Islet precursor cell (in vitro differentiated cells): ENCODE results near the gene LRP1-AS.

Experiments used
- DNase-seq: peaks from one replicate; pipeline ENCODE4 v3.0.0-alpha.2; 2018

The LRP1-AS gene

DNA sequence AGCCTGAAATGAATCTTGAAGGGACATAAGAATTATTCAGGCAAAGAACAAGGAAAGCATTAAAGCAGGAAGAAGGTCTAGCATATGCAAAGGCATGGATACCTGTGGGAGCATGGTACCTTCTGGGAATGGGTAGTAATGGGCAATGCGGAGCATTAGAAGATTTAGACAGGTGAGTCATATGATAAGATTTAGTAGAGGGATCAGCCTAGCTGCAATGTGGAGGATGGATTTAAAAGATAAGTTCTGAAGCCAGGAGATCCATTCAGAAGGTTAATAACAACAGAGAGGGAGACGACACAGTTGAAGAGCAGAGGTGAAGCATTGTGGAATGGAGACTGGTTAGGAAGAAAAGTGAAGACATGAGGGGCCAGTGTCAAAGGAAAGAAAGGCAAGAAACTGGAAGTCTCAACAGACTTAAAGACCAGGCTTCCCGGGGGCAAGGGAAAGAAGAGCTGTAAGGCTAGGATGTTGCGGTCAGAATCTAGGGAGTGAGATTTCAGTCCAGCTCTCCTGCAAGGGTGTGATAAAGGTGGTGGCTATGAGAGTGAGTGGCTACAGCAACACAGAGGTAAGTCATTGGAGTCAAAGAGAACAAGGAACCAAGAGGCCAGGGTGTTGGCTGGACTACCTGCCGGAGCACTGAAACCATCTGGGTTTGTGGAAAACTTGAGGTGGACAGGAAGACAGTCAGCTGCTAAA lies 30.7 kb downstream of the LRP1-AS start:
- peak; percentile 50 for DNase-seq

DNA sequence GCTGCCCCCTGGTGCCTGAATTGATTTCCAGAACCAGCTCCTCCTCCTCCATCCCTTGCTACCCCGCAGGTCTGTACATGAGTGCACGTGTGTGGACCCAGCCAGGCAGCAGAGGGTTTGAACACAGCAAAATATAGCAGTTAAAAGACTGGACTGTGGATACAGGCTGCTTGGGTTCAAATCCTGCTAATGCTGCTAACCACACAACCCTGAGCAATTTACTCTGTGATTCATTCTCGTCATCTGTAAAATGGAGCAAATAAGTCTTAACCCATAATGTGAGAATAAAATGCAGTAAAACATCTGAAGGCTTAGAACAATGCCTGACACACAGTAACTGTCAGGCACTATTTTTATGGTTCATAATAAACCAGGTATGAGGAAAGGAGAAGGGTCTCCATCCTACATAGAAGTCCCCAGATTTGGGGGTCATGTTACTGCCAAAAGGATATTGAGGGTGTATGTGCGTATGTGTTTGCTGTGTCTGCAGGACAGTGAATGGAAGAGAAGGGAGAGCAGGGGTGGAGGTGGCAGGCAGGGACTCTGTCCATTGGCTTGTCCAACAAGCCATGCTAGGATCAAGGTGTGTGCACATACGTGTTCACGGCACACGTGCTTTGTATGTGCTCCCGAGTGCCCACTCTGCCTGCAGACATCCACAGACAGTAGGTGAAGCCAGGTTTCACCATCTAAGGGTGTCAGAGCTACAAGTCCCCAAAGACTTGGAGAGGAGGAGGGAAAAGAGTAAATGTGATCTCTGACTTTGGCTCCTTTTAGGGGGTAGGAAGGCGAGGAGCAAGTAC lies 34.7 kb downstream of the LRP1-AS start:
- DNase-seq: no peak

DNA sequence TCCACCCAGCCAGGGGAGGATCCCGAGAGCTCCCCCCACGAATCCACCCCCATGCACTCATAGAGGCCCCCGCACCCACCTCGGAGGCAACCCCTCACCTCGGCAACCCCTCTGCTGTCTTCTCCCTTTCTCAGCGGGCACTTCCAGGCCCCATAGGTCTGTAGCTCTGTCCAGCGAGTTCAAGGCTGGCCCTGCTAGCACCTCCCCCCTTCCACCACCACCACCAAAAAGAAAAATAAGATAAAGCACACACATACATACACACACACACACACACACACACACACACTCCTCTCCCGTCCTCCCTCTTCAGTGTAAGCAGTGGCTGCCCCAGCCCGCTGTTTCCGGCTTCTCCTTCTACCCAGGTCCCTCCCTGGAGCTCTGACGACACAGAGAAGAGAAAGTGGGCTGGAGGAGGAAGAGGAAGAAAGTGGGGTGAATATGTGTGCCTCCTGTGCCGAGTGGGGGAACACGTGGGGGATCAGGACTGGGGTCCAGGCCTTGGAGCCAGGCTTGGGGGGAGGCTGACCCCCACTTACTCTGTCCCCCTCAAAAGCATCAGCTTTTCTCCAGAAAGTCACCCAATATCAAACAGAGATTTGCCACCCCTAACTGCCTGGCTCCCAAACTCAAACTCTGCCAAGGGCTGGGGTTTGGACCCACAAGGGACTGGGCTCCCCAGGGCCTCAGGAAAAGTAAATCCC lies 36.2 kb downstream of the LRP1-AS start, which contains the start of gene STAT6:
Gene STAT6 (minus strand): TSS at position 332 of the 704 bp plus-strand sequence. CDS start 3,084 bp downstream, outside the sequence.
- peak; percentile 90 for DNase-seq

DNA sequence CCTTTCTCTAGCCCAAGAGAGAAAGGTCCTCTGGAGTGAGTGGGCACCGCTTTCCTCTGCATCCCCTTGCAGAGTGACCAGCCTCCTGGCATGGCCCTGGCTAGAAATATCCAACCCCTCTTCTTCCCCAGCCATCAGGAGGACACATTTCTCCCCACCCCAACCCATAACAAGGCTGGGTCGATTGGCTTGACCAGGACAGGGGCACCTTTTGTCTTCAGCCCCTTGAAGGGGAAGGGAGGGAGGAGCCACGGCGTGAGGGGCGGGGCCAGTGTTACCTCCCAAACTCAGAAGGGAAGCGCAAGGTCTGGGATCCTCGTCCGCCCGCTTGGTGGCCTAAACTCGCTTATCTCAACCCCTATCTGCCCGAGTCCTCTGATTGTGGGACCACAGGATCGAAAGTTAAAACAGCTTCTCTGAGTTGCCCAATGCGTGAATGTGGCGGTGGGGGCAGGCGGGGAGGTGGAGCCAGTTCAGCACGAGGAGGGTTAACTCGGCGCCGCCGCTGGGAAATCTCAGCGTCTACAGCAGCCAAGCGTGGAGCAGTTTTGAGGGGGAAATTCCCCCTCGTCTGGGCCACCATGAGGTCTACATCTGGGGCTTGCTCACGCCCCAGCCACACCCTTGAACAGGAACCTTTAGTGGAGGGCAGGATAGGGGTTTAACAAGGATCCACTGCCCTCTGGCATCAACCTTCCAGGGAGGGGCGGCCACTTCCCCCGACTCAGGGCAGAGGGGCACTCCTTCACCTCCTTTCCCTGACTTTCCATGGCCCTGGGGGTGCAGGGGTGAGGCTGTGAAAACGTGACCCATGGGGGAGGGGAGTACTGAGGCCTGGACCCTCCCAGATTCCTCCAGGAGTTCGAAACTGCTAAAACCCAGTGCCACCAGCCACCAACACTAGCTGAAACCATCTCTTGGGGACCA lies 37.1 kb downstream of the LRP1-AS start:
- peak; percentile 92 for DNase-seq

DNA sequence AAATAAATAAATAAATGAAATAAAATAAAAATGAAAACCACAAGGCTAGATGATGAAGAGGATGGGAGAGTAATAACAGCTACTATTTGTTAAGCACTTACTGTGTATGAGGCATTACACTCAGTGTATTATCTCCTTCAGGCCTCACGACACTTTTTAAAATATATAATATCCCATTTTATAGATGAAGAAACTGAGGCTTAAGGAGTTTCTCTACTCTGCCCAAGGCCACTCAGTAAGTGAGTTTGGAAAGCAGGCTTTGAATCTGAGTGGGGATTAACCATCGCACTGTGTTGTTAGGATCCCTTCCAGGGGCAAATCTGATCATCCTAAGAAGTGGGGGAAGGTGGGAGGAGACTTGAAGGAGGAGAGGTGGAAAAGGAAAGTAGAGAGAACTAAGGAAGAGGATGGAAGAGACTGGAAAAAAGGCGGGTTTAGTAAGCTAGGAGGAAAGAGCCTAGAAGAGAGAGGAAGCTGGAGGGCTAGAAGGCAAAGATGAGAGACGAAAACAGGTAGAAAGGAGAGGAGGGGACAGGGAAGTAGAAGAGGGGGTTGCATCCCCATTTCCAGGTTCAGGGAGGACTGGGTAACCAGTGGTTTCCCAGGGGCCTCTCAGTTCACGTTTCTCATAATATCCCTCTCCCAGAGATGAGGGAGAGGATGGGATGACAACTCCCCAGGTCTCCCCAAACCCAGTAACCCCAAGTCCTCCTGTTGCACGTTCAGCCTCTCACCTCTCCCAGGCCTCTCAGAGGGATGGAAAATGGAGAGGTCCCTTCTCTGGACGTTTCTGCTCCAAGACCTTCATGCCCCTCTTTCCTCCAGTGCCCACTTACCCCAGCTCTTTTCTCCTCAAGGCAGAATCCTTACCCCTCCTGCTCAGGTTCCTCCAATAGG lies 38.0 kb downstream of the LRP1-AS start:
- no peak for DNase-seq

DNA sequence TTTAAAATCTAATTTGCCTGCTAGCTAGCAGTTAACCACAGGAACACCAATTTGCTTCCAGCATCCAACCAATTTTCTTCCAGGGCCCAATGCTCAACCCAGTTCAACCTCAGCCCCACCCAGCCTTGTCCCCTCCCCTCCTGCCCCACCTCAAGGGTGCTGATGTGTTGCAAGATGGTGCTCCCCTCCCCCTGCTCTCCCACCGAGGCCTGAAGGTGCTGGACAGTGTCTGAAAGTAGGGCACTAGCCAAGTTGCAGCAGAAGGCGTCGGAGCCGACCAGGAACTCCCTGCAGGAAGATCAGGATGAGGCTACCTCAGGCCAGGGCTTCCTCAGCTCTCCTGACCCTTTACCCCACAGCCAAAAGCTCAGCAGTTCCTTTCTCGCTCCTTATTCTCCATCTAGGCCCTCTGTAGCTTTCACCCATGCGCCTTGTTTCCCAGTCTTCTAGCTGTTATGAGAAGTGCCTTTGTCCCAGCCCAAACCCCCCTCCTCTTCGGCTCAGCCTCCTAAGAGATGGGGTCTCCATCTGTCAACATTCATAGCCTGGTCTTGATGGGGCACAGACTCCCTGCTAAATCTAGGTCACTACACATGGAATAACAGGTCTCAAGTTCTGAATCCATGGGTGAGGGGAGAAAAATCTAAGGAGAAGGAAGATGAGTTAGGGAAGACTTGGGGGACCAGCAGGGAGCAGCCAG lies 39.8 kb downstream of the LRP1-AS start:
- DNase-seq: peak; percentile 54

DNA sequence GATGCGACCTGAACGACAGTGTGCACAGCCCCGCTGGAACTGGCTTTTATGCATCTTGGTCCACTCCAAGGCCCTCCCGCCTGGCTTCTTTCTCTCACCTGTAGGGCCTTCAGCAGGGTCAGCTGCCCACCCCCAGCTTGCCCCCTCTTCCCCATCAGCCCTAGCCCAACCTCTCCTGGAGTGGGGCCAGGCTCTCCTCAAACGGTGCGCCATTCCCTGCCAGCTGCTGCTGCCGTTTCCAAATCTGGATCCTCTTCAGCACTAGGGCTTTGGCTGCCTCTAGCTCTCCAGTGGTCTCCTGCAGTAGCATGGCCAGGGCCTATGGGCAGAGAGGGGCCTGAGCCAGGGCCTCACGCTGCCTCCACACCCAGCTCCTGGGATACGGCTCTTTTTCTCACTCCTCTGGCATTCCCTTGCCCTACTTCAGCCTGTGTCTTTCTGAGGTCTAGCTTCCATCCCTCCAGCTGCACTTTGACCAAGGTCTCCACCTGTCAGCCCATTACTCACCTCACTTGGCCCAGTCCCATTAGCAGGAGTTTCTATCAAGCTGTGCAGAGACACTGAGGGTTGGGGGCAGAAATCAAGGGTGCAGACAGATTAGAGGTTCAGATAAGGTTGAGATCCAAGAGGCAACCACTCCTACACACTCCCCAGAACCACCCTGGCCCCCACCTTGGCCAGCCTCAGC lies 41.3 kb downstream of the LRP1-AS start:
- no peak for DNase-seq

DNA sequence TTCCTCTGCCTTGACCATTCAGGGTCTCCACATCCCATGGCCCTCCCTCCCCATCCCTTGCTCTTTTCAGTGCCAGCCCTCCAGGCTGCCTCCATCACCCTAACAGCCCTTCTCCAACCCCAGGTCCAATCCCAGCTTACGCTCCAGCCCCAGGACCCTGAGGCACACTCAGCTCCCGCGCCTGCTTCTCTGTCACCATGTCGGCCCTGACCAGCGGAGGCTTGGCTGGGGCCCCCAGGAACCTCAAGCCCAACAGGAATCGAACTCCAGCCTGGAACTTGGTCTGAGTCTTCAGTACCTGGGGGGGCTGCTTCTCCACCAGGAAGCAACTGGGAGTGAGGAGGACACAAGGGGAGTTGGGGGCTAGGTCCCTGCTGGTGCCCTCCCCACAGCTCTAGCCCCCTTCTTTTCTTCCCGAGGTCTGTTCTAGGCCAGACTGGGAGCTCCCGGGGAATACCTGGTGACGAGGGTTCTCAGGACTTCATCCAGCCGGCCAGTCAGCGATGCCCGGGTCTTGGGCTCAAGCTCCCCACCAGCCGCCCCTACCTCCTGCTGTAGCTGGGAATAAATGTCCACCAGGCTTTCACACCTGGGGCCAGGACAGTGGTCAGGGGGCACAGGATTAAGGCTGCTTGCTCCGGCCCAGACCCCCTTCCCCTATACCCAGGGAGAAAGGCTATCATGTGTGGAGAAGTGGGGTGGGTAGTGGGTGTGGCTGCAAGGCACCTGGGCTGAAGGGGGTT lies 42.2 kb downstream of the LRP1-AS start:
- DNase-seq: no peak

DNA sequence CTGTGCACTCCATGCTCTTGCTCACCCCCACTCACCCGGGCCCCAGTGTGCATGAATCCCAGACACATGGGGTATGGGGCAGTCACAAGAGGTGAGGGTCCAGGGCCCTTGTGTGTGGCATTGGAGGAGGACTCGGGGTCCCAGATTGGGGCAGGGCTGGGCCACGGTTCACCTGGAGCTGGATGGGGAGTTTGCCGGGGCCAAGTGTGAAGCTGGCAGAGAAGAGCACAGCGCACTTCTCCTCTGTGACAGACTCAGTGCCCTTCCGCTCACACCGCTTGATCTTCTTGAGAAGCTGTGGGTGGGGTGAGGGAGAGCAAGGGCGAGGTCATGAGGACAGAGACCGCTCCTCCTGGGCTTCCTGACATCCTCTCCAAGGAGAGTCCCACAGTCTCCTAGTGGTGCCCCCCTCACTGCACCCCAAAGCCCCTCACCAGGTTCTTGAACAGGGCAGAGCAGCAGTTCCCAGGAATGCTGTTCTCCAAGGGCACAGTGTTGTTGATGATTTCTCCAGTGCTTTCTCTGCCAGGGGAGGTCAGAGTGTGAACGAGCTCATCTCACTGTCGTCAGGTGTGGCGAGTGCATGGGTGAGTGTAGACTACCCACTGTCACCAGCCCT lies 43.0 kb downstream of the LRP1-AS start:
- no peak for DNase-seq

DNA sequence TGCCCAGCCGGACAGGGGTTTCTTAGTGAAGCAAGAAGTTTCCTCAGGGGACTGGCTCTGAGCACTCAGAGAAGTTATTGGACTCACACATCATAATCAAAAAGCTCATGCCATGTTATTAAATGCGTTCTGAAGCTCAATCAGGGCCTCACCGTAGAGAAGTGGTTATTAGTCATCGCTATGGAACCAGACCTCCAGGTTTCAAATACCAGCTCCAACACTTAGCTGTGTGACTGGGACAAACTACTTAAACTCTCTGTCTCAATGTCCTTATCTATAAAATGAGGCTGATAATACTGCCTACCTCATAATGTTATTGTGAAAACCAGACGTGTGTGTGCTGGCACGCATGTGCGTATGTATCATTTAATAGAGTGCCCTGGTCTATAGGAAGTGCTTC lies 43.6 kb downstream of the LRP1-AS start:
- DNase-seq: no peak

DNA sequence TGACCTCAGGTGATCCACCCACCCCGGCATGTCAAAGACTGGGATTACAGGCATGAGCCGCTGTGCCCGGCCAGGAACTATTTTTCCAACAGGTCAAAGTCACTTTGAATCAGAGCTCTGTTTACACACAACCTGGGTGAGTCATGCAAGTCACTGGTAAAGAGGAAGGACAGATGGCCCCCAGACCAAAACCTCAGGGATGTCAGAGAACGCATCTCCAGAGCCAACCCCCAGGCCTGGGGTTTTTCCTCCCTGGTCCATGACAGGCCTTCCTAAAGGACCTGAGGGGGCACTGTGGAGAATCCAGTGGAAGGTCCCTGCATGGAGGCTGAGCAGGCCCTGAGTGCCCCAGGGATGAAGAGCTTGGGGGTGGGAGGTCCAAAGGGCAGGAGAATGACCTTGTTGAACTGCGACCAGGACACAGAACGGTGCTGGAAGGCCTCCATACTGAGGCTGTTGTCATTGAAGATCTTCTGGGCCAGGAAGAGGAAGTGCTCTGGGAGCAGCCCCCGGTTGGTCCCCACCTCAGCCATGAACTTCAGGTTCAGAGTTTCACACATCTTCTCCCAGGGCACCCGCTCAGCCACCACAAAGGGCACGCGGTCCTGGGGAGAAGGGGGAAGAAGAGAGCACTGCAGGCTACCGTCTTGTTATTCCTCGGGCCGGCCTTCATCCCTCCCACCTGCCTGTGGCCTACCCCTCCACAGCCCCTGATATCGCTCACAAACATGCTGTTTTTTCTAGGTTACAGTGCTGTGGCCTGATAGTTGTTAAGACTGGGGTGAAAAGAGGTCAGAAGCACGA lies 45.3 kb downstream of the LRP1-AS start:
- peak; percentile 86 for DNase-seq

DNA sequence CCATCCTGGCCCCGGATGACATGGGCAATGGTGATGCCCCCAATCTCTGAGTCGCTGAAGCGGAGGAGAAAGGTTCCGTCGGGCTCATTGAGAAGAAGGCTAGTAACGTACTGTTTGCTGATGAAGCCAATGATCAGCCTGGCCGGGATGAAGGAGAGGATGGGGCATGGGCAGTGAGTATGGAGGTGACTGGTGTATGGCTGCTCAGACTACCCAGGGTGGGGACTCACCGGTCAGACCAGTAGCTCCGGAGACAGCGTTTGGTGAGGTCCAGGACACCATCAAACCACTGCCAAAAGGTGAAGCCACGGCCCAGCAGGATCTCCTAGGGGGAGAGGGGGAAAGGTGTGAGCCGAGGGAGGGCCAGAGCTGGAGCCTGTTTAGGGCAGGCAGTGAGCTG lies 47.7 kb downstream of the LRP1-AS start:
- no peak for DNase-seq

DNA sequence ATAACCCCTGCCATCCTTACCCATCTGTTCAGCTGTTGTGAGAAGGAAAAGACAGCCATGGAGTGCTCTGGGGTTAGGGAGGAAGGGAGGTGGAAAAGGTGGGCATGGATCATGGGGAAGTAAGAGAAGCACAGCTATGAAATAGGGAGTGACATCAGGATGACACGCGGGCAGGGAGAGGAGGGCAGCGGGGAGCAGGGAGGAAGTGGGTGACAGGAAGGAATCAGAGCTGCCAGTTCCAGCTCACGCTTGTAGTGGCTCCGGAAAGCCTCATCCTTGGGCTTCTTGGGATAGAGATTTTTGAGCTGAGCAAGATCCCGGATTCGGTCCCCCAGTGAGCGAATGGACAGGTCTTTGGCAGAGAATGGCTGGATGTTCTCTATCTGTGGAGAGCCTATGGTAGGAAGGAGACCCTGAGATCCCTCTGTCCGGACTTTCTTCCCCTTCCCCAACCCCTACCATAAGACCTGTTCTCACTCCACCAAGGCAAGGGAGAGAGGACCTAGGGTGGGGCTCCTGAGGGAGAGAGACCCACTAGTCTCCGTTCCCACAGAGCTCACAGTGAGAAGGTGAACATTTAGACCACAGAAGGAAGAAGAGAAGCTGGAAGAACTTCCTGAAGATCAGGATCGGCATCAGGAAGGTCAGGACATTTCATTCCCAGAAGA lies 48.2 kb downstream of the LRP1-AS start:
- no peak for DNase-seq

DNA sequence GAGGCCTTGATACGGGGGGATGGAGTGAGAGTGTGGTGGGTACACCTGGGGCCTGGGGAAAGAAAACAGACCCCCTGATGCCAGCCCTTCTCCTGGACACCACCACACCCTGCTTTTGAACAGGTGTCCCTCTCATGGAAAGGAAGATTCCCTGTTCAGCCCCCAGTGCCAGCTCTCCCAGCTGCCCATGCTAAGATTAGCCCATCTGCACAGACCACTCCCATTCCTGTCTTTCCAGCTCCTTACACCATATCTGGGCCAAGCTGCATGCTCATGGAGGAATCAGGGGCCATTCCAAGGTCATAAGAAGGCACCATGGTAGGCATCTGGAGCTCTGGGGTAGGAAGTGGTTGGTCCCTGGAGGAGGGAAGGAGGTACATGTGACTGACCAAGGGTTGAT lies 48.9 kb downstream of the LRP1-AS start:
- DNase-seq: no peak

DNA sequence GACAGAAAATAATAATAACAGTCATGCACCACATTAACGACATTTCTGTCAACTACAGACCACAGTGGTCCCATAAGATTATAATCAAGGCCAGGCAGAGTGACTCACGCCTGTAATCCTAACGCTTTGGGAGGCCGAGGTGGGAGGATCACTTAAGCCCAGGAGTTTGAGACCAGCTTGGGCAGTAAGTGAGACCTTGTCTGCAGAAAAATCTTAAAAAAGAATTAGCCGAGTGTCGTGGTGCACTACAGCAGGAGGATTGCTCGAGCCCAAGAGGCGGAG lies 49.9 kb downstream of the LRP1-AS start:
- no peak for DNase-seq

DNA sequence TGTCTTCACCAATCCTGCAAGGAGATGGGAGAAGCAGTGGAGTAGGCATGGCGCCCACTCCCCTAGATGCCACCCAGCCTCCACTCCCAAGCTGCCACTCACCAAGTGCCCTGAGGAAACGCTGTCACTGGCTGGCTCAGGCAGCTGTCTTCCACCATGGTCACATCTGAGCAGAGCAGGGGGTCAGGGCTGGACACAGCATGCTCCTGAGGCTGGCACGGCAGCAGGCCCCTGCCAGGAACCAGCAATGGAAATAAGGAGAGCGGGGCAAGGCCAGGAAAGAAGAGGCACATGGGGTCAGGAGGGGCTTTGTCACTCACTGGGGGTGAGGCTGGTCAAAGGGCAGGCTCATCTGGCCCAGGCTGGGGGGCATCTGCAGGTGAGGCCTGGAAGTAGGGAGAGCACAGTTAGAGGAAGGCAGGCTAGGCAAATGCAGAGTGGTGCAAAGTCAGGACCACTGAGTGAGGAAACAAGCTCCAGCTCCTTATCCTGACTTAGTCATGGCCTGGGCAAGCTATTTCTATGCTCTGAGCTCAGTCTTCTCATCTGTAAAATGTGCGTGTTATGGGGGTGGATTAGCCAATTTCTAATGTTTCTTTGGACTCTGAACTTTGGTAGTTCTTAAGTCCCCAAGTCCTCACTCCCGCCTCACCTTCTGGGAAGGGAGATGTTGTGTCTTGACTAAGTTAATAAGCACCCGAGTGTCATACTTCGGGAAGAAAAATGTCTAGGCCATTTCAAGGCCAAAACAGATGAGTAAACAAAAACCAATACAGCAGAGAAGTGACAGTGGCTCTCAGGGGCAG lies 50.5 kb downstream of the LRP1-AS start:
- peak; percentile 54 for DNase-seq

DNA sequence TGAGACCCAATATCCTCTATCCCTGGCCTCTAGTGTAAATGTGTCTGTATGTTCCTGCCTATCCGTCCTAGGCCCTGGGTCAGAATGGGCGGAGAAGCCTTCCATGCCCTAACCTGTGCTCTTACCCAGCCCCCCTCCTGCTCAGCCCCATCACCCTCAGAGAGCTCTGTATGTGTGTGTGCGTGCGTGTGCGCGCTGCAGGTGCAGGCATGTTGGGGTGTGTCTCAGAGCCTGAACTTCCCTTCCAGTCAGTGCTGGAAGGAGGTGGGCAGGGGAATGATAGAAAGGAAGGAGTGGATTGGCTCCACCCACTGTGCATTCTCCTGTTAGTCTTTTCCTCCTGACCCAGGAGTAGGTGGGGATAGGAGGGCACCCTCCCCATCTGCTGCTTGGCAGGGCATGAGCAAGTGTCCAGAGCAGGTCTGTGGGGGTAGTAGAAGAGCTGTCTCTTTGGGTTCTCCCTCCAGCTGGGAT lies 51.3 kb downstream of the LRP1-AS start:
- DNase-seq: peak; percentile 65
